ENCODE data around the gene CUL9.

DNA sequence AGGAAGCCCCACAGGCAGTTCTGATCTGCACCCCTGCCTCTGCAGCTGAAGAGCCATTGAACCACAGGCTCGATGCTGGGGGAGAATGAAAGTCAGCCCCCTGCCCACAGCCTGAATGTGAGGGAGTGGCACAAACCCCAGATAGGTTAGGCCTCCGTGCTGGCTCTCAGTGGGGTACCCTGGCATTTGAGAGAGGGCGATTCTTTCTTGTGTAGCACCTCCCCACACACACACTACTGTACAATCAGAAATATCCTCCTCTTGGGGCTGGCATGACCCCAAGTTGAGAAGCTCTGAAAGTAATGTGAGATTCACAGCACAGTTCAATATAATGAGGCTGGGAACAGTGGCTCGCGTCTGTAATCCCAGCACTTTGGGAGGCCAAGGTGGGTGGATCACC, 79.2 kb downstream of the CUL9 start:
- TF ChIP-seq ZFP3 (CRISPR knock-in tag; IDR thresholded peaks at IDR 0.05) (no peak), GLIS3 (CRISPR knock-in tag; IDR thresholded peaks at IDR 0.05) (no peak), ESRRG (CRISPR knock-in tag; IDR thresholded peaks at IDR 0.05) (no peak), ARNTL (CRISPR knock-in tag; IDR thresholded peaks at IDR 0.05; ENCODE audit: borderline replicate concordance, low read depth) (no peak), ZNF8 (CRISPR knock-in tag; IDR thresholded peaks at IDR 0.05) (no peak), PATZ1 (CRISPR knock-in tag; IDR thresholded peaks at IDR 0.05; ENCODE audit: borderline replicate concordance) (no peak), ISL1 (CRISPR knock-in tag; IDR thresholded peaks at IDR 0.05) (no peak), PPARA (CRISPR knock-in tag; IDR thresholded peaks at IDR 0.05; ENCODE audit: borderline replicate concordance) (no peak)
- TF ChIP-seq, protein P1, sequence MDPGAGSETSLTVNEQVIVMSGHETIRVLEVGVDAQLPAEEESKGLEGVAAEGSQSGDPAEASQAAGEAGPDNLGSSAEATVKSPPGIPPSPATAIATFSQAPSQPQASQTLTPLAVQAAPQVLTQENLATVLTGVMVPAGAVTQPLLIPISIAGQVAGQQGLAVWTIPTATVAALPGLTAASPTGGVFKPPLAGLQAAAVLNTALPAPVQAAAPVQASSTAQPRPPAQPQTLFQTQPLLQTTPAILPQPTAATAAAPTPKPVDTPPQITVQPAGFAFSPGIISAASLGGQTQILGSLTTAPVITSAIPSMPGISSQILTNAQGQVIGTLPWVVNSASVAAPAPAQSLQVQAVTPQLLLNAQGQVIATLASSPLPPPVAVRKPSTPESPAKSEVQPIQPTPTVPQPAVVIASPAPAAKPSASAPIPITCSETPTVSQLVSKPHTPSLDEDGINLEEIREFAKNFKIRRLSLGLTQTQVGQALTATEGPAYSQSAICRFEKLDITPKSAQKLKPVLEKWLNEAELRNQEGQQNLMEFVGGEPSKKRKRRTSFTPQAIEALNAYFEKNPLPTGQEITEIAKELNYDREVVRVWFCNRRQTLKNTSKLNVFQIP (CRISPR knock-in tag; IDR thresholded peaks at IDR 0.05; ENCODE audit: borderline replicate concordance, low read depth) = no peak
- TF ChIP-seq, protein P2, sequence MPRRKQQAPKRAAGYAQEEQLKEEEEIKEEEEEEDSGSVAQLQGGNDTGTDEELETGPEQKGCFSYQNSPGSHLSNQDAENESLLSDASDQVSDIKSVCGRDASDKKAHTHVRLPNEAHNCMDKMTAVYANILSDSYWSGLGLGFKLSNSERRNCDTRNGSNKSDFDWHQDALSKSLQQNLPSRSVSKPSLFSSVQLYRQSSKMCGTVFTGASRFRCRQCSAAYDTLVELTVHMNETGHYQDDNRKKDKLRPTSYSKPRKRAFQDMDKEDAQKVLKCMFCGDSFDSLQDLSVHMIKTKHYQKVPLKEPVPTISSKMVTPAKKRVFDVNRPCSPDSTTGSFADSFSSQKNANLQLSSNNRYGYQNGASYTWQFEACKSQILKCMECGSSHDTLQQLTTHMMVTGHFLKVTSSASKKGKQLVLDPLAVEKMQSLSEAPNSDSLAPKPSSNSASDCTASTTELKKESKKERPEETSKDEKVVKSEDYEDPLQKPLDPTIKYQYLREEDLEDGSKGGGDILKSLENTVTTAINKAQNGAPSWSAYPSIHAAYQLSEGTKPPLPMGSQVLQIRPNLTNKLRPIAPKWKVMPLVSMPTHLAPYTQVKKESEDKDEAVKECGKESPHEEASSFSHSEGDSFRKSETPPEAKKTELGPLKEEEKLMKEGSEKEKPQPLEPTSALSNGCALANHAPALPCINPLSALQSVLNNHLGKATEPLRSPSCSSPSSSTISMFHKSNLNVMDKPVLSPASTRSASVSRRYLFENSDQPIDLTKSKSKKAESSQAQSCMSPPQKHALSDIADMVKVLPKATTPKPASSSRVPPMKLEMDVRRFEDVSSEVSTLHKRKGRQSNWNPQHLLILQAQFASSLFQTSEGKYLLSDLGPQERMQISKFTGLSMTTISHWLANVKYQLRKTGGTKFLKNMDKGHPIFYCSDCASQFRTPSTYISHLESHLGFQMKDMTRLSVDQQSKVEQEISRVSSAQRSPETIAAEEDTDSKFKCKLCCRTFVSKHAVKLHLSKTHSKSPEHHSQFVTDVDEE (CRISPR knock-in tag; IDR thresholded peaks at IDR 0.05) = no peak
